Psoas muscle (tissue), 8 donors: ENCODE measurements around the gene EDIL3. TPM values are rescaled to one million over a fixed set of nuclear protein-coding genes. Genes with fewer than 3 reads are reported as not detected.

ENCODE experiments used
- ATAC-seq, 4 donors: fragments of 200-7000 bp; cut with Tn5 transposase; one replicate each; pipeline ENCODE4 v1.9.1; 2020; ENCODE audit warnings: moderate library complexity in 3 of 4, mild to moderate bottlenecking in 2 of 4
- DNase-seq, 2 donors: peaks; one replicate each; pipeline ENCODE4 v3.0.0-alpha.2; 2020
- H3K27ac ChIP-seq: fragments of 200-600 bp; one replicate; pipeline ENCODE4 v1.8.0; 2022
- H3K27me3 ChIP-seq, 3 donors: fragments of 200-600 bp in 1 of 3; one replicate each; pipeline versions ENCODE4 v1.6.1 to v1.8.0; 2013 to 2022; ENCODE audit warnings: low read length in 2 of 3, mild to moderate bottlenecking in 2 of 3, moderate library complexity in 1 of 3; ENCODE audit not compliant: insufficient read depth in 3 of 3
- H3K36me3 ChIP-seq, 2 donors: fragments of 200-600 bp in 1 of 2; one replicate each; pipeline versions ENCODE4 v1.6.1 to v1.8.0; 2013 to 2022; ENCODE audit warnings: low read depth in 1 of 2, mild to moderate bottlenecking in 1 of 2, moderate library complexity in 1 of 2; ENCODE audit not compliant: insufficient read depth in 1 of 2
- H3K4me1 ChIP-seq: fragments of 200-600 bp; one replicate; pipeline ENCODE4 v1.8.0; 2022
- H3K4me3 ChIP-seq: fragments of 200-600 bp; one replicate; pipeline ENCODE4 v1.8.0; 2022; ENCODE audit warnings: mild to moderate bottlenecking
- H3K9me3 ChIP-seq: fragments of 200-600 bp; one replicate; pipeline ENCODE4 v1.8.0; 2022
- CTCF ChIP-seq: fragments of 200-600 bp; IDR thresholded peaks from one replicate; pipeline ENCODE4 v1.8.0; 2022; ENCODE audit warnings: antibody characterized with exemption
- WGBS, 3 donors: extraction: QIAGEN DNeasy Blood & Tissue Kit; methylation state at CpG; one replicate each; pipeline versions ENCODE4 v1.1.6 to v1.1.7; 2013; 5-methylcytosine and 5-hydroxymethylcytosine counted together
- intact Hi-C, 2 donors: fragments of 100-400 bp; cut with DNase I; formaldehyde crosslinking; loops; one replicate each; pipeline versions ENCODE4 v1.11.0 to v1.14.2; 2022
- polyA plus RNA-seq, 3 donors: library from polyadenylated mRNA; stranded (reverse); fragments of 200-250 nt; gene quantifications; one replicate each; pipeline ENCODE4 v1.2.3, GENCODE V29; 2013
- total RNA-seq, 4 donors: library from RNA; stranded (reverse); fragmentation: NEBNext Ultra II Directional in 2 of 4; extraction: Animal tissue kit (Norgen Biotek cat#: 25700) in 2 of 4; gene quantifications; one replicate each; pipeline versions ENCODE4 v1.2.1 to v1.2.4, GENCODE V29; 2021 to 2023
- donor health status: healthy with polysubstance abuse.
- donor health status: DM: no; HTN: no; CAD: no; lungs with moderate emphysema.
- donor health status: Bipolar disorder and iron deficiency.
- donor health status: healthy.
- donor health status: DM: yes; HTN: yes; CAD: no.
- donor health status: DM: no; HTN: no; CAD: no.
- donor health status: DM: no; HTN: no; CAD: no.
- donor health status: DM: yes; HTN: yes; CAD: no.

Gene EDIL3
- total and polyA plus RNA-seq, 7 donors, result 0.11 to 0.91 (median 0.34) TPM

- no peak overlapping the region for H3K27ac ChIP-seq
- no peaks in the 10 kb centered on the region for H3K4me1 ChIP-seq
- intact Hi-C loops, result no loop called here
- H3K9me3 ChIP-seq, result no peaks in the 10 kb centered on the region
- H3K4me3 ChIP-seq, result no peak overlapping the region
- no peak for TF ChIP-seq CTCF
- no peaks in the 10 kb centered on the region for H3K27me3 ChIP-seq
- DNase-seq (no peak), ATAC-seq (no peak)
- WGBS, 3 donors, result 58 to 81% (median 70%) methylated on average over 1 of the region's 1 CpG
- H3K36me3 ChIP-seq, result no peaks in the 10 kb centered on the region
These were observed 78.1 kb downstream of the EDIL3 start for GRCh38 chr5:84306601-84307000.

- Histone ChIP-seq H3K4me3 (no peak overlapping the region), H3K27ac (no peak overlapping the region), H3K36me3 (no peaks in the 10 kb centered on the region), H3K9me3 (no peaks in the 10 kb centered on the region), H3K27me3 (no peaks in the 10 kb centered on the region), H3K4me1 (no peaks in the 10 kb centered on the region)
- no peak for TF ChIP-seq CTCF
- no peak for DNase-seq
- ATAC-seq, result no peak
- intact Hi-C loops, result no loop called here
These were observed 80.1 kb downstream of the EDIL3 start for GRCh38 chr5:84304599-84304998.

- TF ChIP-seq CTCF, result no peak
- no peaks in the 10 kb centered on the region for H3K4me1 ChIP-seq
- intact Hi-C loops, result no loop called here
- no peaks in the 10 kb centered on the region for H3K9me3 ChIP-seq
- no peak for ATAC-seq
- no peaks in the 10 kb centered on the region for H3K36me3 ChIP-seq
- WGBS, 3 donors, result 76 to 81% (median 80%) methylated on average over 3 of the region's 3 CpGs
- H3K27ac ChIP-seq, result no peak overlapping the region
- DNase-seq, result no peak
- H3K4me3 ChIP-seq, result no peak overlapping the region
- H3K27me3 ChIP-seq, result no peaks in the 10 kb centered on the region
These were observed 81.4 kb downstream of the EDIL3 start for GRCh38 chr5:84303315-84303714.

GRCh38 chr5:84301535-84301934 is 83.1 kb downstream of the EDIL3 start:
- no peaks in the 10 kb centered on the region for H3K27me3 ChIP-seq
- no peak for TF ChIP-seq CTCF
- no peaks in the 10 kb centered on the region for H3K4me1 ChIP-seq
- 71 to 86% (median 84%) methylated on average over 1 of the region's 1 CpG for WGBS, 3 donors
- H3K36me3 ChIP-seq, result no peaks in the 10 kb centered on the region
- H3K27ac ChIP-seq, result no peak overlapping the region
- no peak overlapping the region for H3K4me3 ChIP-seq
- intact Hi-C loops, result no loop called here
- ATAC-seq (no peak), DNase-seq (no peak)
- H3K9me3 ChIP-seq, result no peaks in the 10 kb centered on the region

GRCh38 chr5:84299959-84300358 is 84.7 kb downstream of the EDIL3 start:
- intact Hi-C loops, result no loop called here
- no peaks in the 10 kb centered on the region for H3K27me3 ChIP-seq
- TF ChIP-seq CTCF, result no peak
- H3K36me3 ChIP-seq, result no peaks in the 10 kb centered on the region
- no peak overlapping the region for H3K27ac ChIP-seq
- H3K4me1 ChIP-seq, result no peaks in the 10 kb centered on the region
- ATAC-seq (no peak), DNase-seq (no peak)
- H3K4me3 ChIP-seq, result no peak overlapping the region
- WGBS, 3 donors, result 11 to 27% (median 15%) methylated on average over 1 of the region's 1 CpG
- no peaks in the 10 kb centered on the region for H3K9me3 ChIP-seq
